ENCODE data around the gene OOSP4A.

The OOSP4A gene

GRCh38 chr11:59938718-59939117, 25.1 kb upstream of the OOSP4A start:
- no peak for DNase-seq (ENCODE audit: extremely low spot score)
- ChIA-PET POLR2A (no interaction called here), CTCF (no interaction called here)
- TF ChIP-seq CTCF (IDR thresholded peaks at IDR 0.05; ENCODE audit: control extremely low read depth, extremely low read depth, low read depth, missing control alignments), result no peak

- POLR2A ChIA-PET, result interaction anchor here (0.7 kb wide), 1 partner anchor 319 kb away, joined by 3 read pairs; no protein-coding TSS in a partner anchor
- TF ChIP-seq CTCF (IDR thresholded peaks at IDR 0.05; ENCODE audit: control extremely low read depth, extremely low read depth, low read depth, missing control alignments), result no peak
- DNase-seq (ENCODE audit: extremely low spot score), result no peak
- CTCF ChIA-PET, result interaction anchor here (1.2 kb wide), 1 partner anchor 12 kb away, joined by 3 read pairs; no protein-coding TSS in a partner anchor
These were observed 24.4 kb upstream of the OOSP4A start for GRCh38 chr11:59939482-59939881.

- POLR2A ChIA-PET, result no interaction called here
- TF ChIP-seq CTCF (IDR thresholded peaks at IDR 0.05; ENCODE audit: control extremely low read depth, extremely low read depth, low read depth, missing control alignments), result no peak
- CTCF ChIA-PET, result no interaction called here
These were observed 22.7 kb upstream of the OOSP4A start for GRCh38 chr11:59941091-59941490.

GRCh38 chr11:59943997-59944714, 19.7 kb upstream of the OOSP4A start:
- DNase-seq (ENCODE audit: extremely low spot score), result no peak
- CTCF ChIA-PET, result no interaction called here

More at GRCh38 chr11:59941091-59941490, 22.7 kb upstream of the OOSP4A start:
- DNase-seq (ENCODE audit: extremely low spot score), result no peak

DNA sequence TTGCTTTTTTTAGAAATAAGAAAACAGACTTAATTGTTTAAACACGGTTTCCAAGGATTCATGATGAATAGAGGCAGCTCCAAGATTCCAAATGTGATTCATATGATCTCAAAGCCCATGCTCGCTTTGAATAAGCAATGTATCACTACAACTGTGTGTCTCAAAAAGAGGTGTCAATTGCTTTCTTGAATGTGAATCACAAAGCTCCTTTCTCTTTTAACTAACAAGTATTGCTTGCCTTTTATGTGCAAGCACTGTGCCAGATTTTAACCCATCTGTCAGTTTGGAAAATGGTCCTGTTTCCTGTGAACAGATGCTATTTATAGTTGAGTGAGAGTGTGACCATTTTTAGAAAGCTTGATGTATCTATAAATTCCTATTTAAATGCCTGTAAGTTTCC, 19.1 kb upstream of the OOSP4A start:
- no peak for DNase-seq (ENCODE audit: extremely low spot score)
- POLR2A ChIA-PET, result no interaction called here
- no peak for TF ChIP-seq CTCF (IDR thresholded peaks at IDR 0.05; ENCODE audit: control extremely low read depth, extremely low read depth, low read depth, missing control alignments)
- CTCF ChIA-PET, result no interaction called here

More at GRCh38 chr11:59943997-59944714, 19.7 kb upstream of the OOSP4A start:
- POLR2A ChIA-PET, result no interaction called here
- TF ChIP-seq CTCF (IDR thresholded peaks at IDR 0.05; ENCODE audit: control extremely low read depth, extremely low read depth, low read depth, missing control alignments), result no peak

DNA sequence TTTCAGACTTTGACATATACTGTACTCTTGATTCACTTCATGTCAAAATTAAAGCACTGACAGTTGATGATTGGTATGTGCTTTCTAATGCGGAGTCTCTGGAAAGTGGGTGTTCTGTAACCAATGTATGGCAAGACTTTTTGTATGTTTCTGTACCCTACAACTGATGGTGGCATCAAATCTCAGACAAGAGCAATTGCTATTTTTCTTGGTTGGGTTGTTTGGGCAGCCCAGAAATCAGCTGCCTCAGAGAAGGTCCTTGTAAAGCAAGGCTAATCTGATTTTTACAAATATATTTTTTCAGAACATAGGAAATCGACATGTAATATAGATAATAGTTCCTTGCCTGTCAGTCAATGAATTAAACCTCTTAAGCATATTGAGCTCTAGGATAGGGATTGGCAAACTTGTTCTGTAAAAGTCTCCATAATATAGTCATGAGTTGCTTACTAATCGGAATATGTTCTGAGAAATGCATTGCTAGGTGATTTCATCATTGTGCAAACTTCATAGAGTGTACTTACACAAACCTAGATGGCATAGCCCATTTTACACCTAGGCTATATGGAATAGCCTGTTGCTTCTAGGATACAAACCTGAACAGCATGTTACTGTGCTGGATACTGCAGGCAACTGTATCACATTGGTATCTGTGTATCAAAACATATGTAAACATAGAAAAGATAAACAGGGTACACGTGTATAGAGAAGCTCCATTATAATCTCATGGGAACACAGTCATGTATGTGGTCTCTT, 10.2 kb upstream of the OOSP4A start:
- CTCF ChIA-PET, result no interaction called here
- no peak for TF ChIP-seq CTCF (IDR thresholded peaks at IDR 0.05; ENCODE audit: control extremely low read depth, extremely low read depth, low read depth, missing control alignments)
- DNase-seq (ENCODE audit: extremely low spot score), result no peak
- POLR2A ChIA-PET, result no interaction called here
